ENCODE results near the gene C1orf105.

DNA sequence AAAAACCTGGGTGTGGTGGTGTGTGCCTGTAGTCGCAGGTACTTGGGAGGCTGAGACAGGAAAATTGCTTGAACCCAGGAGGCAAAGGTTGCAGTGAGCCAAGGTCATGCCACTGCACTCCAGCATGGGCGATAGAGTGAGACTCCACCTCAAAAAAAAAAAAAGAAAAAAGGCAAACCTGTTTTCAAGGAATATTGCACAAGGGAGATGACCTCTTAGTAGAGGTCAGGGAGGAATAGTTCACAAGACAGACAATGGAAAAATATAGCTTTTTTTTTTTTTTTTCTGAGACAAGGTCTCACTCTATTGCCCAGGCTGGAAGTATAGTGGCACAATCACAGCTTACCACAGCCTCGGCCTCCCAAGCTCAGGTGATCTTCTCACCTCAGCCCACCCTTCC lies 90.0 kb downstream of the C1orf105 start:
- TF ChIP-seq RAD21 (IDR thresholded peaks at IDR 0.05 in 1 of 2, conservative IDR thresholded peaks at IDR 0.05 in 1 of 2; ENCODE audit: low read depth in 2 of 2, low read length in 2 of 2) (no peak), POLR2AphosphoS5 (IDR thresholded peaks at IDR 0.05; ENCODE audit: low read depth, low read length) (no peak)
- TF ChIP-seq, protein P1, sequence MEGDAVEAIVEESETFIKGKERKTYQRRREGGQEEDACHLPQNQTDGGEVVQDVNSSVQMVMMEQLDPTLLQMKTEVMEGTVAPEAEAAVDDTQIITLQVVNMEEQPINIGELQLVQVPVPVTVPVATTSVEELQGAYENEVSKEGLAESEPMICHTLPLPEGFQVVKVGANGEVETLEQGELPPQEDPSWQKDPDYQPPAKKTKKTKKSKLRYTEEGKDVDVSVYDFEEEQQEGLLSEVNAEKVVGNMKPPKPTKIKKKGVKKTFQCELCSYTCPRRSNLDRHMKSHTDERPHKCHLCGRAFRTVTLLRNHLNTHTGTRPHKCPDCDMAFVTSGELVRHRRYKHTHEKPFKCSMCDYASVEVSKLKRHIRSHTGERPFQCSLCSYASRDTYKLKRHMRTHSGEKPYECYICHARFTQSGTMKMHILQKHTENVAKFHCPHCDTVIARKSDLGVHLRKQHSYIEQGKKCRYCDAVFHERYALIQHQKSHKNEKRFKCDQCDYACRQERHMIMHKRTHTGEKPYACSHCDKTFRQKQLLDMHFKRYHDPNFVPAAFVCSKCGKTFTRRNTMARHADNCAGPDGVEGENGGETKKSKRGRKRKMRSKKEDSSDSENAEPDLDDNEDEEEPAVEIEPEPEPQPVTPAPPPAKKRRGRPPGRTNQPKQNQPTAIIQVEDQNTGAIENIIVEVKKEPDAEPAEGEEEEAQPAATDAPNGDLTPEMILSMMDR (IDR thresholded peaks at IDR 0.05; ENCODE audit: control extremely low read depth in 1 of 3, insufficient read depth in 1 of 3, low read depth in 1 of 3, low read length in 3 of 3) = no peak
